Measurements from ENCODE around the gene BCAS3.

- no peak for TF ChIP-seq CTCF (IDR thresholded peaks at IDR 0.05)
- no peak for TF ChIP-seq POLR2A (IDR thresholded peaks at IDR 0.05)
- TF ChIP-seq EP300 (IDR thresholded peaks at IDR 0.05), result no peak
Observed at GRCh38 chr17:61253362-61253761, 575.7 kb downstream of the BCAS3 start.

All from ovary (tissue), 3 donors.